Hematopoietic multipotent progenitor cell treated with erythropoietin and hydrocortisone succinate and interleukin-3 and kit ligand, for 8 days (in vitro differentiated cells): ENCODE results near the gene DOCK2.
"Not testable (repeated sequence)": the region's sequence is repeated elsewhere in the genome, so short reads cannot be mapped to it uniquely, and the experiment has no call there.

Experiments
- DNase-seq: peaks from one replicate; pipeline ENCODE4 v3.0.0-alpha.2; 2015

The DOCK2 gene

DNA sequence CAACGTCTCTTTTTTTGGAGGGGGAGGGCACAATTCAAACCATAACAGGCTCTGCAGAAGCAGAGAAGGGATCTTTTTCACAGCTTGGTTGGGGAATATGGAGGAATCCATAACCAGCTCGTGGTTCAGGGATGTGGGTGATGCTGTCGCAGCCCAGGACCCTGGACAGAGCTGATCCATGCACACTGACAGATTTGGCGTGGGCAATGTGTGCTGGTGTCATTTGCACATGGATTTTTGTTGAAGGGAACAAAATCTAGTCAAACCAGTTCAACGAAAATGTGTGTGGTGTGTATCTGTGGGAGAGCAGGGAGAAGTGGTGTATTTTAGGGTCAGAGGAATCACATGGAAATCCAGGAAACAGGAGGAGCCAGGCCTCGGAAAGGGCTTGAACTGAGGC is 4.2 kb downstream of the DOCK2 start:
- DNase-seq, result no peak

GRCh38 chr5:169646856-169647255 is 9.8 kb downstream of the DOCK2 start:
- DNase-seq, result no peak

DNA sequence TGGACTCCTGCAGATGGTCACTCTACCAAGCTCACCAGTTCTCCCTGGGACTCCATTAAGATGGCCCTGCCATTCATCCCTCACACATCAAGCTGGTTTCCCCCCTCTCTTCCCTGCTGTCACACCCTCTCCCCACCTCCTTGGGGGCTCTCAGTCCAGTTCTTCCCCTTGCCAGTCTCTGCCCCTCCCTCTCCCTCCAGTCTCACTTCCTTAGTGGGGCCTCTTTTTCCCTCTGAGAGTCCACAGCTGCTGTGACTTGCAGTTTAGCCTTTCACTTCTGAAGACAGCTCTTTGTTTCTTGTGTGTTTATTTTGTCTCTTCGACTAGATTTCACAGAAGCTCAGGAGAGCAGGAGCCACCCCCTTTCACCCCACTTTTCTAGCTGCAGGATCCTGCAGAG is 10.5 kb downstream of the DOCK2 start:
- no peak for DNase-seq

- DNase-seq, result no peak
These were observed 11.7 kb downstream of the DOCK2 start for GRCh38 chr5:169648725-169649310.

GRCh38 chr5:169649486-169649885 is 12.4 kb downstream of the DOCK2 start:
- DNase-seq, result no peak

- peak; percentile 59 for DNase-seq
These were observed 13.7 kb downstream of the DOCK2 start for GRCh38 chr5:169650701-169651331.

GRCh38 chr5:169651526-169651925 is 14.5 kb downstream of the DOCK2 start:
- no peak for DNase-seq

GRCh38 chr5:169652057-169652456 is 15.0 kb downstream of the DOCK2 start:
- no peak for DNase-seq

GRCh38 chr5:169653091-169653490 is 16.0 kb downstream of the DOCK2 start:
- DNase-seq, result peak; percentile 44

DNA sequence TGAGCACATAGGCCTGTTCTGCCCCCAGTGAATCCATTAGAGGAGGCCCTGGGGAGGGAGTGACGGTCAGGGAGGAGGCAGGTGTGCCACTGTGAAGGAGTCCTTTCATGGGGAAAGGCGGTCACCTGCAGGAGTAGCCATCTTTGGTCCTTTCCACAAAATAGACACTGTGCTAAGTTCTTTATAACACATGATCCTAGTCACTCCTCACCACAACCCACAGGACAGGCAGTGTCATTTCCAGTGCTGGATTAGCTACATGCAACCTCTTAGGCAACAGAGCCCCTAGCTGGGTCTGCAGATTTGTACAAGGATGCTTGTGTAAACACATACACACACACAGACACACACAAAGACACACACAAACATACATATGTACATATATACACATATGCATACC is 18.3 kb downstream of the DOCK2 start:
- DNase-seq, result no peak

- DNase-seq, result no peak
These were observed 19.2 kb downstream of the DOCK2 start for GRCh38 chr5:169656125-169656901.

DNA sequence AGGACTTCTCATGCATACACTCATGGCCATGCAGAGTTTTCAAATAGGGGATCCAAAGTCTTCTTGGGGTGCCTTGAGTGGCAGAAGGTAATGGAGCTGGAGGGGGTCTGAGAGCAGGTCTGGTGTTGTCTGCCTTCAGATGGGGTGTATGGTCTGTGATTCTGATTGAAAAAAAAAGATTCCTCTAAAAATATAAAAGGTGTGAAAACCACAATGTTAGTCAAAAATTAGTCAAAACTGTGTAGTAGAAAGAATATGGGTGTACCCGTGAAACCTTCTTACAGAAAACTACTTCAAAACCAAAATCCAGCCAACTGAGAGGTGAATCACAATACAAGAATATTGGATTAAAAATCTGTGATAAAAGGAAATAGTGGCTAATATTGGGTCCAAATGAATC is 20.1 kb downstream of the DOCK2 start:
- DNase-seq, result no peak

- not testable (repeated sequence) for DNase-seq
These were observed 25.4 kb downstream of the DOCK2 start for GRCh38 chr5:169662451-169662850.

GRCh38 chr5:169663537-169663936 is 26.5 kb downstream of the DOCK2 start:
- no peak for DNase-seq

DNA sequence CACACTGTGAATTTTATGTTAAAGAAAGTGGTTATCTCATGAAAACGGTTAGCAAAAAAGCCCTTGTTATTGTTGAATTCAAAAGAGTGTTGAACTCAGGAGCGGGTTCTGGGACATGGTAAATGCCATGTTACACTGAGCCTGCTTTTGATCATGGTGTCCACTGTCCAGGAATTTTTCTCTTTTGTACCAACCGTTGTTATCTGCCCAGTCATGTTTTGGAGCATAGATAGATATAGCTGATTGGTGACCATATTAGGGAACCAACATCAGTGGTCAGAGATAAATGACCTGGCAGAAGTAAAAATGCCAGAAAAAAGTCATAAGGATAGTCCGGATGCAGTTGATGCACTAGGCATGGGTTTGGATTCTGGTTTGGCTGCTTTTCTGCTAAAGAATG is 29.3 kb downstream of the DOCK2 start:
- DNase-seq, result no peak

GRCh38 chr5:169667896-169668674 is 31.0 kb downstream of the DOCK2 start:
- no peak for DNase-seq

DNA sequence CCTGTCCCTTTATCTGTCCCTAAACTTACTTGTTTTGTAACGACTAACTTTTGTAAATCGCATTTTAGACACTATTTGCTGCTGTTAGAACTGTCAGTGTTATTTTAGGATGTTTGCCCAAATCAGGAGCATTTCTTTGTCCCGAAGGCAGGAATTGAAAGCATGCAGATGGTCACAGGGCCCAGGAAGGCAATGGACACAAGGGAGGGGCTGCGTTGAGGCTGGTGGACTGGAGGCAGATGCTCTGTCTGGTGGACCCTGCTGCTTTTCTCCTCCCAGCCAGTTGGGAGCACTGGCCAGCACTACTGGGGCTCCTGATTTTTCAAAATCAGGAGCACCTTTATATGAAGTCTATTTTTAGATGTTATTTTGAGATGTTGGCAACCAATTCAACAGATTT is 31.7 kb downstream of the DOCK2 start:
- DNase-seq, result no peak

- no peak for DNase-seq
These were observed 33.9 kb downstream of the DOCK2 start for GRCh38 chr5:169670769-169671525.

DNA sequence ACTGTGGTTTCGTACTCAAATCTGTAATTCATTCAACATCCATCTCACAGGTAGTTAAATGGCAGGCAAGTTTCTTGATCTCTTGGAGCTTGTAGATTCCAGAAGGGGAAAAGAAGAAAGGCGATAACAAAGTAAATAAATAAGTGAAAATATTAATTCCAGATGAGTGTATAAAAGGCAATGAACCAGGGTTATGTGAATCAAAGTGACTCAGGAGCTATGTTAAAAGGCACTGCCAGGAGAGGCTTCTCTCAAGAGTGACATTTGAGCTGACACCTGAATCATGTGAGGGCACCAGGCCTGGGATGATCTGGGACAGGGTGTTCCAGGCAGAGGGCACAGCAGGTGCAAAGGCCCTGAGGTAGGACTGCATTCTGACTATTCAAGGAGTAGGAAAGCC is 45.0 kb downstream of the DOCK2 start:
- no peak for DNase-seq

GRCh38 chr5:169686137-169686536 is 49.1 kb downstream of the DOCK2 start:
- DNase-seq, result no peak

DNA sequence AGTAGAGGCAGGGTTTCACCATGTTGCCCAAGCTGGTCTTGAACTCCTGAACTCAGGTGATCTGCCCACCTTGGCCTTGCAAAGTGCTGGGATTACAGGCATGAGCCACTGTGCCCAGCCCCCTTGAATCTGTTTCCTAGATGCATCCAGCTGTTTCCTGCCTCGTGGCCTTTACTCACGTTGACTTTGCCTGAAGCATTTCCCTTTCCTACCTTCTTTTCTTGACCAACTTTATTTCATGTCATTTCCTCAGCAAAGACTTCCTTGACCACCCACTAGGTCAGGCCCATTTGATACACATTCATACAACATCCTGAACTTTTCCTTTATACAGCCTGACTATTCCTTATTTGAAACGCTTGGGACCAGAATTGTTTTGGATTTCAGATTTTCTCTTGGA is 51.0 kb downstream of the DOCK2 start:
- no peak for DNase-seq

GRCh38 chr5:169691471-169691870 is 54.4 kb downstream of the DOCK2 start:
- DNase-seq, result peak; percentile 5
